Left ventricle myocardium inferior (tissue), 1 donor: ENCODE measurements around the gene PET100. TPM values are rescaled to one million over a fixed set of nuclear protein-coding genes. Genes with fewer than 3 reads are reported as not detected.
A peak's percentile ranks its signal among the peaks of the same experiment; 100 is the strongest.

Source experiments
- DNase-seq: peaks from one replicate; pipeline ENCODE4 v3.0.0-alpha.2; 2020
- H3K27ac ChIP-seq: fragments of 200-600 bp; replicated peaks from 2 replicates; pipeline ENCODE4 v1.8.0; 2021
- H3K27me3 ChIP-seq: fragments of 200-600 bp; 2 replicates; pipeline ENCODE4 v1.8.0; 2021; ENCODE audit warnings: low read depth
- H3K36me3 ChIP-seq: fragments of 200-600 bp; 2 replicates; pipeline ENCODE4 v1.8.0; 2021
- H3K4me1 ChIP-seq: fragments of 200-600 bp; 2 replicates; pipeline ENCODE4 v1.8.0; 2021
- H3K4me3 ChIP-seq: fragments of 200-600 bp; 2 replicates; pipeline ENCODE4 v1.8.0; 2021; ENCODE audit warnings: mild to moderate bottlenecking, moderate library complexity
- H3K9me3 ChIP-seq: fragments of 200-600 bp; replicated peaks from 2 replicates; pipeline ENCODE4 v1.8.0; 2021
- intact Hi-C: fragments of 100-400 bp; cut with micrococcal nuclease; formaldehyde crosslinking; loops from one replicate; pipeline ENCODE4 v1.11.0; 2022
- total RNA-seq: library from RNA; stranded (reverse); fragmentation: NEBNext Ultra II Directional; extraction: Animal tissue kit (Norgen Biotek cat#: 25700); gene quantifications from one replicate; pipeline ENCODE4 v1.2.1, GENCODE V29; 2021
- TF ChIP-seq, protein P1 (sequence below): fragments of 200-600 bp; IDR thresholded peaks from 2 replicates; pipeline ENCODE4 v1.8.0; 2021; ENCODE audit warnings: antibody characterized with exemption, mild to moderate bottlenecking, borderline replicate concordance
- donor health status: DM: no; HTN: yes; CAD: no; lungs with severe emphysema.

PET100 gene
- total RNA-seq, 1 donor from 2014 or later = 197 TPM

DNA sequence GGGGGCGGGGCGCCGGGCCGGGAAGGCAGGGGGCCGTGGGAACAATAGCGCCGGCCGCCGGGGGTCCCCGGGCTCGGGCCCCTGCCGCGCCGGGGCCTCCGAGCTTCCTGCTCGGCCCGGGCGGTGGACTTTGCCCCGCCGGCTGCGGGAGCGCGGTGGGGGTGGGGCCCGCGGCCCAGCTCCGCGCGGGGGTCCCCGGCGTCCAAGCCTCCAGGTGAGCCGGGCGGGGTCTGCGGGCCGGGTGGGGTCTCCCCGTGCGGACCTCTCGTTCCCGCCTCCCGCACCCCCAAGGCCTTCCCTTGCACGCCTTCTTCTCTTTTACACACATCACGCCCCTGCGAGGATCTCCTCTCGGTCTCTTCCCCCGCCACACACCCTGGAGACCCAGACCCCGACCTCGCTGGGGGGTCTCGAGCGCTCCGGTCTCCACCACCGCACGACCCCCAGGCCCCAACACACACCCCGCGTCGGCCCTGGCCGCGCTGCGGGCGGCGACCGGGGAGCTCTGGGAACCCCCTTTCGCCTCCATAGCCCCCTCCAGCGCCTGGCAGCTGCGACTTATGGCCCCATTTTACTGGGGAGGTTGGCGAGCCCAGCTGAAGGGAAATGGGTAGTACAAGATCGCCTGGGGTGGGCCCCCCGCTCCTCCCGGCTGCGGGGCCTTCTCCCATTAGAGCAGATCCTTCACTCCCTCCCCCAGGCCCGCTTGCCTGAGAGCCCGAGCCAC is 33.2 kb upstream of the PET100 start:
- peaks cover 80% of the 10 kb centered on the region for H3K27me3 ChIP-seq
- no peak overlapping the region for H3K27ac ChIP-seq
- TF ChIP-seq, protein P1, sequence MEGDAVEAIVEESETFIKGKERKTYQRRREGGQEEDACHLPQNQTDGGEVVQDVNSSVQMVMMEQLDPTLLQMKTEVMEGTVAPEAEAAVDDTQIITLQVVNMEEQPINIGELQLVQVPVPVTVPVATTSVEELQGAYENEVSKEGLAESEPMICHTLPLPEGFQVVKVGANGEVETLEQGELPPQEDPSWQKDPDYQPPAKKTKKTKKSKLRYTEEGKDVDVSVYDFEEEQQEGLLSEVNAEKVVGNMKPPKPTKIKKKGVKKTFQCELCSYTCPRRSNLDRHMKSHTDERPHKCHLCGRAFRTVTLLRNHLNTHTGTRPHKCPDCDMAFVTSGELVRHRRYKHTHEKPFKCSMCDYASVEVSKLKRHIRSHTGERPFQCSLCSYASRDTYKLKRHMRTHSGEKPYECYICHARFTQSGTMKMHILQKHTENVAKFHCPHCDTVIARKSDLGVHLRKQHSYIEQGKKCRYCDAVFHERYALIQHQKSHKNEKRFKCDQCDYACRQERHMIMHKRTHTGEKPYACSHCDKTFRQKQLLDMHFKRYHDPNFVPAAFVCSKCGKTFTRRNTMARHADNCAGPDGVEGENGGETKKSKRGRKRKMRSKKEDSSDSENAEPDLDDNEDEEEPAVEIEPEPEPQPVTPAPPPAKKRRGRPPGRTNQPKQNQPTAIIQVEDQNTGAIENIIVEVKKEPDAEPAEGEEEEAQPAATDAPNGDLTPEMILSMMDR = no peak
- no peaks in the 10 kb centered on the region for H3K9me3 ChIP-seq
- DNase-seq = no peak
- no peaks in the 10 kb centered on the region for H3K36me3 ChIP-seq
- peaks cover 6% of the 10 kb centered on the region for H3K4me1 ChIP-seq
- peak overlapping the region; percentile 60 for H3K4me3 ChIP-seq
- intact Hi-C loops = no loop called here

GRCh38 chr19:7597689-7598088 is 31.9 kb upstream of the PET100 start:
- peaks cover 80% of the 10 kb centered on the region for H3K27me3 ChIP-seq
- TF ChIP-seq, protein P1 = no peak
- H3K4me1 ChIP-seq = peaks cover 6% of the 10 kb centered on the region
- H3K27ac ChIP-seq = no peak overlapping the region
- DNase-seq = no peak
- intact Hi-C loops = no loop called here
- H3K9me3 ChIP-seq = no peaks in the 10 kb centered on the region
- no peaks in the 10 kb centered on the region for H3K36me3 ChIP-seq
- H3K4me3 ChIP-seq = no peak overlapping the region

DNA sequence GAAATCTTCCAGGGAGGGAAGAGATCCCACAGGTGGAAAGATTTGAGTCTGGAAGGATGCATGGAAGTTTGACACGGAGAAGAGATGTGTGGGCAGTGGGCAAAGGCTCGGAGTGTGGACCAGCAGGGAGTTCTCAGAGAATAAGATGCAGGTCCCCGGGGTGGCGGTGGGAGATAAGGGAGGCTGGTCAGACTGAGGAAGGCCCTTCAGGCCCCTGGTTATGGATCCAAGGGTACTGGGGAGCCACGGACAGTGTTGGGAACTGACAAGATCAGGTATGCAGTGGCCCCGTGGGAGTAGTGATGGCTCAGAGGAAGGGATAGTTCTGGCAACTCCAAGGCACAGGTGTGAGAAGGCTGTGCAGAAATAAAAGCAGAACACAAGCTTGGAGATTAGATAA is 31.4 kb upstream of the PET100 start:
- H3K4me3 ChIP-seq = no peak overlapping the region
- no peaks in the 10 kb centered on the region for H3K36me3 ChIP-seq
- peaks cover 6% of the 10 kb centered on the region for H3K4me1 ChIP-seq
- H3K27me3 ChIP-seq = peaks cover 80% of the 10 kb centered on the region
- DNase-seq = no peak
- no peaks in the 10 kb centered on the region for H3K9me3 ChIP-seq
- no peak overlapping the region for H3K27ac ChIP-seq
- intact Hi-C loops = no loop called here
- TF ChIP-seq, protein P1 = no peak

GRCh38 chr19:7600721-7601120 is 28.9 kb upstream of the PET100 start:
- Histone ChIP-seq H3K27me3 (peaks cover 81% of the 10 kb centered on the region), H3K9me3 (no peaks in the 10 kb centered on the region), H3K36me3 (no peaks in the 10 kb centered on the region), H3K4me1 (peaks cover 6% of the 10 kb centered on the region), H3K4me3 (no peak overlapping the region), H3K27ac (no peak overlapping the region)
- DNase-seq = no peak
- TF ChIP-seq, protein P1 = no peak
- intact Hi-C loops = no loop called here

- intact Hi-C loops = no loop called here
- TF ChIP-seq, protein P1 = no peak
Measured at GRCh38 chr19:7602240-7602934, 27.2 kb upstream of the PET100 start.

More at GRCh38 chr19:7602240-7602934, 27.2 kb upstream of the PET100 start:
- H3K4me3 ChIP-seq = no peak overlapping the region
- no peaks in the 10 kb centered on the region for H3K4me1 ChIP-seq
- H3K36me3 ChIP-seq = no peaks in the 10 kb centered on the region
- H3K27ac ChIP-seq = no peak overlapping the region
- H3K27me3 ChIP-seq = peaks cover 77% of the 10 kb centered on the region
- no peak for DNase-seq
- no peaks in the 10 kb centered on the region for H3K9me3 ChIP-seq
